GM21576 (cell line): ENCODE measurements around the gene BHLHE23.

Source experiments
- ATAC-seq: cut with Tn5 transposase; IDR thresholded peaks from one replicate; pipeline ENCODE4 v1.9.1; 2021; ENCODE audit warnings: mild to moderate bottlenecking, moderate library complexity; ENCODE audit not compliant: unreplicated experiment

BHLHE23 gene

DNA sequence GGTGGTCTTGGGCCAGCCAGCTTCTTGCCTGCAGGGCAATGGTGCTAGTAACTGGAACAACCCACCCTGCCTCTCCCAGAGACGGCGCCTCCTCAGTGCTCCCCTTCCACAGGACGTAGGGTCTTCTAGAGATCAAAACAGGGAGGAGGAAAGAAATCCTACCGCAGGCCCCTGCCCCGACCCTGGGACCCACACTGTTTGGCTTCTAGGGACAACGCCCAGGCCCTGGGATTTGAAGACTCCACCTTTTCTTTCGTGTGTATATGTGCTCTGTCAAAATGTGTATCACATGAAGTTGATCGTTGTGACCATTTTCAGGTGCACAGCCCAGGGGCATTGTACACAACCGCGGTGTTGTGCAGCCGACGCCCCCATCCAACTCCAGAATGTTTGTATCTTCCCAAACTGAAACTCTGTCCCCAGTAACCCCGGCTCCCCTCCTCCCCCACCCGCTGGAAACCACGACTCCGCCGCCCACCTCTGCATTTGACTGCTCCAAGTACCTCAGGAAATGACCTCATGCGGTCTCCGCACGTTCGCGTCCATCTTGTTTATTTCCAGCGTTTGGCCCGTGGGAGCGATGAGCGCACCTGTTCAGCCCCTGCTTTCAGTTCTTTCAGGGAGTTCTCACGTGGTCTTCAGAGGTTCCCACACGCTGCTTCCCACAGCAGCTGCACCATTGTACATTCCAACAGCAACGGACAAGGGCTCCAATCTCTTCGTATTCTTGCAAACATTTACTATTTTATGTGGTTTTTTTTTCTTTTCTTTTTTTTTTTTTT lies 3.4 kb upstream of the BHLHE23 start:
- peak; percentile 49 for ATAC-seq

GRCh38 chr20:63009045-63009961 lies 2.5 kb upstream of the BHLHE23 start:
- peak; percentile 36 for ATAC-seq

DNA sequence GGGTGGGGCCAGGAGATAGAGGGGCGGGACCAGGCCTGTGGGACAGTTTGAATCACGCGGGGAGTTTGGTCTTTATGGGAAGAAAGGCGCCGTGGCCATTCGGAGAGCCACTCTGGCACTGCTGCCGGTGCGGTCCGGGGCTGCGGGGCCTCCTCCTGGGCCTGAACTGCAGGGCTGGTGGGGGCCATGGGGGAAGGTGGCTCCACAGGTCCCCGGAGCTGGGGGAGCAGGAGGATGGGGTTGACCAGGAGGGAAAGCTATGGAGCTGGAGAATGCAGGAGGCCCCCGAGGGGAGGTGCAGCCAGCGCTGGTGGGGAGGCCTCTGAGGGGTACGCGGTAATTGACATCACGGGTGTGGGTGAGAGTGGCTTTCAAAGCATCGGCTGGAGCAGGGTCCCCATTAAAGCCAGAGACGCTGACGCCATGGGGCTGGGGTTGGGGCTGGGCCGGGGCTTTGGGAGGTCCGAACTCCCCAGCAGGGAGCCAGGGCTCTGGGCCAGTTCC lies 1.8 kb upstream of the BHLHE23 start:
- no peak for ATAC-seq

- no peak for ATAC-seq
Measured at GRCh38 chr20:63007646-63008488, 1.1 kb upstream of the BHLHE23 start.

DNA sequence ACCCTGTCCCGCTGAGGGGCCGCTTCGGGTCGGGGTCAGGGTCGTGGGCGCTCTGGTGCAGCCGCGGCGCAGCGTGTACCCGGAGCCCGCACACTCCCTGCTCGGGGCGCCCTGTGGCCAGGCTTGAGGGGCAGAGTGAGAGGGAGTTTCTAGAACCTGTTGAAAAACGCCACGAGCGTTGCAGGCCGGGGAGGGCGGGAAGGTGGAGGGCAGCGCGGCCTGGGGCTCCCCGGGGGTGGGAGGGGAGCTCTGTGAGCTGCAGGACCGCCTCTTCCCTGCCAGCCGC lies 539 bp upstream of the BHLHE23 start:
- no peak for ATAC-seq

DNA sequence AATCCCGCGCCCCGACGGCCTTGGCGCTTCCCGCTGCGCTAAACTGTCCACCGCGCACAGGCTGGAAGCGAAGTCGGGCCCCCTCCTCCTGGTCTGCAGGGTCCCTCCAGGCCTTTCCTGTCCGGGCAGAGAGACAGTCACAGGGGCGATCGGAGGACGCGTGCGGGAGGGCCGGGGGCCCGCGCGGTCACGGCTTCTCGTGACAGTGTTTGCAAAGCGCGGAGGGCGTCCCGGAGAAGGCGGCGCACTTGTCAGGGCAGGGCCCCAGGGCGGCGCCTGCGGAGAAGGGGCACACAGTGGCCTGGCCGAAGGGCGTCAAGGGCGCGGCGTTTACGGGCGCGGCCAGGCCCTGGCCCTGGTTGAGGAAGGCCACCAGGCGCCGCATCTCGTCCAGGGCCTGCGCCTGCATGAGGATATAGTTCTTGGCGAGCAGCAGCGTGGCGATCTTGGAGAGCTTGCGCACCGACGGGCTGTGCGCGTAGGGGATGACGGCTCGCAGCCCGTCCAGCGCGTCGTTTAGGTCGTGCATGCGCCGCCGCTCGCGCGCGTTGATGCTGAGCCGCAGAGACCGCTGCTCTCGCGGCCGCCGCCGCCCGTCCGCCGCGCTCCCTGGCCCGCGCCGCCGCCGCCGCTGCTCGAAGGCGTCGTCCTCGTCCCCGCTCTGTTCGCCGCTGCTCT lies 763 bp downstream of the BHLHE23 start:
- no peak for ATAC-seq

DNA sequence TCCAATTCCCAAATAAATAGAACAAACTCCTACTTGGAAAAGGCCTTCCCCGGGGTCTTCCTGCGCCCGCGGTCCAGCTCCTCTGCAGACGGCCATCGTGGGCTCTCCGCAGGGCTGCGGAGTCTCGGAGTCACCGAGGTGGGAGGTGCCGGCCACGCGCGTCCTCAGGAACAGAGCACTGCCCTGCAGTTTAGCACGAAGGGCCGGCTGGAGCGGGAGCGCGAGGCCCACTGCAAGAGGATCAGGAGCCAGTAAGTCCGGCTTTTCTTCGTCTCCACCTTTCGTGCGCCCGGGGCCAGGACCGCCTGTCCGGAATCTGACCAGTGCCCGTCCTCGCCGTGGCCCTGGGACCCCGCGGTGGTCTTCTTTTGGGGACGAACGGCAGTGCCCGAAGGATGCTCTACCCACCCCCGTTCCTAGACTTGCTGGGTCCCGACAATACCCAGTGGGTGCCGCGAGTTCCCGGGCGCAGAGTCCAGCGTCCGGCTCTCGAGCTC lies 1.4 kb downstream of the BHLHE23 start:
- no peak for ATAC-seq

DNA sequence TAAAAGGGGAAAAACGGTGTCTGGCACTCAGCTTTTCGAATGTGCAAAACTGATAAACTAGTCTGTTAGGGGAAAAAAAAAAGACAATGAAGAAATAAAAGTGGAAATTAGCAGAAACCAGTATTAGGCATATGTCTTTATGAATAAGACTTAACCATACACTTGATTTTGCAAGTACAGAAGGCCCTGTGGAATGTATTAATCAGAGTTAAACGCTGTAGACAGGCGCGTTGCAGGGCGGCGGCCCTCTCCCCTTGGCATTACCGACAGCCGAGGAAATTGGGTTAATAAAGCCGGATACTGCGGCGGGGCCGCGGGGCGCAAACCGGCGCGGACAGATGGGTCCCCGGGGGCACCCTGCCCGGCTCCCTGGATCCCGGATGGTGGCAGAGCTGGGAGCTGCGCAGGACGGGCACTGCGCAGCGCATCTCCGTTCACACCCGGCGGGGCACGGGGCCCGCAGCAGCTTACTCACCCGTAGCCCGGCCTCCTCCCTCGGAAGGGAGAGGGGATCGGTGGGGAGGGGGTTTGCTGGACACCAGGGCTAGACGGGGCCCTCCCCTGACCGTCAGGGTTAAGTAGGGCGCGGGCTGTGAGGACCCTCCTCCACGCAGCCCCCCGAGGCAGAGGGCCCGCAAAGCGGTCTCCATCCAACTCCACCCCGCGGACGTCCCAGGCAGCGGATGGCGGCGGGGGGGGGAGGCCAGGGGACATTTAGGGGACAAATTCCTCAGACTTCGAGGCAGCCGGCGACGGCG lies 2.0 kb downstream of the BHLHE23 start:
- no peak for ATAC-seq

GRCh38 chr20:63003546-63003945 lies 3.2 kb downstream of the BHLHE23 start:
- no peak for ATAC-seq

GRCh38 chr20:63002511-63002910 lies 4.3 kb downstream of the BHLHE23 start:
- no peak for ATAC-seq

DNA sequence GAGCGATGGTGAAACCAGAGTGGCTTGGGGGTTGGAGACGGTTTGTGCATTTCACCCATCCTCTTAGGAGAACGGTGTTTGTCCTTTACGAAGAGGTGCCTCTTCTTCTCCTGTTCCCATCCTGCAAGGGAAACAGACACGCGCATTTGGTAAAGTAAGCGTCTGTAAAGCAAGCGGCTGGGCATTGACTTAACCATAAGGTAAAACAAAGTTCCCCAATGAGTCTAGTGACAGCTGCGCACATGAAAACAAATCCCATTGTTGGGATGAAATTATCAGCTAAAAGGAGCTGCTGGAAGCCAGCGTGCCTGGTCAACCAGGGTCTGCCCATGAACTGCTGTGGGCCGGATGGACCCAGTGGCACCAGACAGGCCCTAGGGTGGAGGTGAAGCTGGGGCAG lies 5.8 kb downstream of the BHLHE23 start:
- no peak for ATAC-seq

- no peak for ATAC-seq
Measured at GRCh38 chr20:63000036-63000435, 6.7 kb downstream of the BHLHE23 start.

DNA sequence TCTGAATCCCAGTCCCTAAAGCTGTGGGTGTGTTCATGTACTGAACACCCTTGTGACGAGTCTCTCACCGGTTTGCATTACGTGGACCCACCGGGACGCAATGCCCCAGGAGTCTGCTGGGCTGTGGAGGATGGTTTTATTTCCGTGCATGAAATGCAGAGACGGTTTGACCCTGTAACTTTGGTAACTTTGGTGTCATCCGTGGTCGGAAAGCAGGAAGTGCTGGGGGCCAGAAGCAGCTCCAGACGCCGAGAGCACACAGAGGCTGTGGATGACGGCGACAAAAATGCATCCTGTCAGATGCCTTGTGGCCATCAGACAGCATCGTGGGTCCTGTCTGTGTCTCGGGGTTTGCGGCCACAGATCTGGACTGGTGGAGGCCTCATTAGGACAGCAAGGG lies 7.2 kb downstream of the BHLHE23 start:
- ATAC-seq, result no peak

- no peak for ATAC-seq
Measured at GRCh38 chr20:62998449-62998848, 8.3 kb downstream of the BHLHE23 start.

DNA sequence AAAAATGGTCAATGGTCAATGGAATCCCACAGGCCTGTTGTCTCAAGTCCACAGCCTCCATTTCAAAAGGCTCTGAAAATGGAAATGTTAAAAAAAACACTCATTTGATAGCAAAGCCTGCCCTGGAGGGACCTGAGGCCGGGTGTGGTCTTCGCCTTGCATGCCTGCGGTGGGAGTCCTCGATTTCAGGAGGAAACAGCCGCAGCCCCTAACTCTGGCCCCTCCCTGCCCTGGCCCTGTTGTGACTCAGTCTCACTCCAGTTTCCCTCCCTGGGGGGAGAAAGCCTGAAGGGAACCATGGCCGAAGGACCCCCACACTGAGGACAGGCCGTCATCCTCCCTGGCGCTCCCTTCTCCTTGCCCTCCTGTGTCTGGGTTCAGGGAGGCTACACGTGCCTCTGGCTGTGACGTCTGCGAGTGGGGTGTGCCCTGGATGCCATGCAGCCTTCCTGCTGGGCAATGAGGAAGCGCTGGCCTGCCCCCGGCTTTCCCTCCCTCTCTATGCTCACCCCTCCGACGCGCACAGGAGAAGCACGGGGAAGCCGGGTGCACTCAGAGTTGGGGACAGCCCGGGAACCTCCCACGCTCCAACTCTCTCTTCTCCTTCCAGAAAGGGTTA lies 9.2 kb downstream of the BHLHE23 start:
- no peak for ATAC-seq

DNA sequence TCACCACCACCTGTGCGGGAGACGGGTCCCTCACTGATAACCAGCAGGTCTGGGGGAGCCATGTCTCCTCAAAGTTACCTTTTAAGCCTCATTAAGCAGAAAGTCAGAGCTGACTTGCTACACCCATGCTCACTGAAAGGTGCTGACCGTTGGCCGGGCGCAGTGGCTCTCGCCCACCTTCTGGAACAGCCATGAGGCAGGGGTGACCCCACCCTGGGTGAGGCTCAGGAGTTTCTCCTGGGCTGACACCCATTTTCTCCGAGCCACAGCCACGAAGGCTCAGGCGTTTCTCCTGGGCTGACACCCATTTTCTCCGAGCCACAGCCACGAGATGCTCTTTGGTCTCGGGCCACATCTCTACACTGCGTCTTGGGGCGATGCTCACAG lies 10.2 kb downstream of the BHLHE23 start:
- no peak for ATAC-seq

- no peak for ATAC-seq
Measured at GRCh38 chr20:62995898-62996595, 10.7 kb downstream of the BHLHE23 start.

- no peak for ATAC-seq
Measured at GRCh38 chr20:62995481-62995880, 11.3 kb downstream of the BHLHE23 start.

GRCh38 chr20:62994869-62995281 lies 11.9 kb downstream of the BHLHE23 start:
- no peak for ATAC-seq
